DND-41 (cell line): ENCODE results near the gene DYNC1I1.

ENCODE experiments used
- ATAC-seq: fragments of 200-7000 bp; cut with Tn5 transposase; 3 replicates; pipeline ENCODE4 v1.9.1; 2021; ENCODE audit warnings: low read depth; ENCODE audit not compliant: insufficient read depth
- DNase-seq: peaks from one replicate; pipeline ENCODE4 v3.0.0-alpha.2; 2020
- H2AFZ ChIP-seq: 2 replicates; pipeline ENCODE4 v1.6.0; 2012; ENCODE audit warnings: low read depth, low read length
- H3K27ac ChIP-seq: 2 replicates; pipeline ENCODE4 v1.5.1; 2012; ENCODE audit warnings: low read length, inconsistent platforms
- H3K27me3 ChIP-seq: fragments of 200-600 bp; sonication (generic); 2 replicates; pipeline ENCODE4 v1.6.0; 2012; ENCODE audit warnings: low read length, mild to moderate bottlenecking, inconsistent platforms; ENCODE audit not compliant: insufficient read depth, poor library complexity
- H3K36me3 ChIP-seq: 2 replicates; pipeline ENCODE4 v1.5.1; 2012; ENCODE audit warnings: low read length, inconsistent platforms; ENCODE audit not compliant: insufficient read depth
- H3K4me1 ChIP-seq: 2 replicates; pipeline ENCODE4 v1.5.1; 2012; ENCODE audit warnings: mild to moderate bottlenecking, low read length; ENCODE audit not compliant: insufficient read depth
- H3K4me2 ChIP-seq: 2 replicates; pipeline ENCODE4 v1.6.0; 2012; ENCODE audit warnings: mild to moderate bottlenecking, moderate library complexity, low read length, inconsistent platforms; ENCODE audit not compliant: insufficient read depth
- H3K4me3 ChIP-seq, 2 experiments: fragments of 200-600 bp in 1 of 2; shearing (Covaris generic) in 1 of 2; 2 replicates each; pipeline ENCODE4 v1.5.1; 2012 to 2016; ENCODE audit warnings: inconsistent platforms in 2 of 2, low read length in 2 of 2, mild to moderate bottlenecking in 2 of 2, low read depth in 1 of 2, moderate library complexity in 1 of 2
- H3K79me2 ChIP-seq: 2 replicates; pipeline ENCODE4 v1.6.0; 2012; ENCODE audit warnings: low read length, inconsistent platforms; ENCODE audit not compliant: insufficient read depth
- H3K9ac ChIP-seq: 2 replicates; pipeline ENCODE4 v1.6.0; 2012; ENCODE audit warnings: low read depth, mild to moderate bottlenecking, inconsistent platforms, low read length, moderate library complexity
- H3K9me3 ChIP-seq: 2 replicates; pipeline ENCODE4 v1.5.1; 2012; ENCODE audit warnings: low read length, moderate library complexity, mild to moderate bottlenecking, inconsistent platforms; ENCODE audit not compliant: insufficient read depth, severe bottlenecking
- H4K20me1 ChIP-seq: 2 replicates; pipeline ENCODE4 v1.6.0; 2012; ENCODE audit warnings: low read length; ENCODE audit not compliant: insufficient read depth
- EZH2 ChIP-seq: IDR thresholded peaks from 3 replicates; pipeline ENCODE4 v1.6.1; 2012; ENCODE audit warnings: borderline replicate concordance, low read depth, mild to moderate bottlenecking, moderate library complexity, low read length, inconsistent platforms; ENCODE audit not compliant: severe bottlenecking
- TF ChIP-seq, protein P1 (sequence below): IDR thresholded peaks from 2 replicates; pipeline ENCODE4 v1.5.1; 2012; ENCODE audit warnings: borderline replicate concordance, low read length, moderate library complexity, mild to moderate bottlenecking; ENCODE audit not compliant: poor library complexity, severe bottlenecking; ENCODE audit errors: extremely low read depth

Gene DYNC1I1

DNA sequence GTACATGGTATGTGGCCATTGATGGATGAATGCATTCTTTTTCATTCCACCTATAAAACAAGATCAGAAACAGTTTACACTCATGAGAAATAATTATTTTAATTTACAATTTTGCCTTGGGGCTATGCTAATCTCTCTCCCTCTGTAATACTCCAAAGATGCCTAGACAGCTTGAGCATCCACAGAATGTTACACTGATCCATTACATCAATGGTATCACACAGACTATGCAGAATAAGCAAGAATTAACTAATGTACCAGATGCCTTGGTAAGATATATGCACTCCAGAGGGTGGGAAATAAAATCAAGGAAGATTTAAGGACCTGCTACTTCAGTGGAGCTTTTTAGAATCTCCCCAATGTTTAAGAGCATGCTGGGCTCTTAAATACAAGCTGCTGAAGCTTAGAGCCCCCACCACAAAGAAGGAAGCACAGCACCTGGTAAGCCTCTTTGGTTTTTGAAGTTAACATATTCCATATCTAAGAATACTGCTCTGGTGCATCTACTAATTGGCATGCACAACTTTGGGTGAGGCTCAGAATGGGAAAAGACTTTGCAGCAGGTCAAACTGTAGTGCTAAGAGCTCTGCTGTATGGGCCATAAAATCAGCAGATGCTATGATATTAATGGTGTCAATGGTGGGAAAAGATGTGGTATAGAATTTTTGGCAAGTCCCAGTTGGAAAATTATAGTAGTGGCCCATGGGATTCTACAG, 329.9 kb downstream of the DYNC1I1 start:
- no peaks in the 10 kb centered on the region for H3K36me3 ChIP-seq
- ATAC-seq: no peak

DNA sequence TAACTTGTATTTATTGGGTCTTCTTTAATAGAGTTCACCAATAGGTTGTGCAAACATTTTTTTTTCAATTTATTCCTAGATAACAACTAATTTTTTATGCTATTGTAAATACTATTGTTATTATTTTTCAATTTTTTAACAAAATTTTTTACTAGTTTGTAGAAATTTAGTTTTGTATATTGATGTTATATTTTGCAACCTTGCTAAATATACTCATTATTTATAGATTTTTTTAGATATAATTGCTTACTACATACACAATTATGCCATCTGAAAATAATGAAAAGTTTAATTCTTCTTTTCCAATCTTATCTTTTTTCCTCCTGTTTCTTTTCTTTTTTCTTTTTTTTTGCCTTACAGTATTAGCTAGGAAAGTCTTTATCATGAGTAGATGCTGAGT, 332.6 kb downstream of the DYNC1I1 start:
- H3K36me3 ChIP-seq: no peaks in the 10 kb centered on the region
- H3K9ac ChIP-seq: no peak overlapping the region
- H3K27ac ChIP-seq: no peak overlapping the region
- no peak overlapping the region for H3K4me2 ChIP-seq
- no peaks in the 10 kb centered on the region for H3K9me3 ChIP-seq
- H4K20me1 ChIP-seq: no peaks in the 10 kb centered on the region
- no peaks in the 10 kb centered on the region for H3K27me3 ChIP-seq
- DNase-seq (no peak), ATAC-seq (no peak)
- no peaks in the 10 kb centered on the region for H3K79me2 ChIP-seq
- no peaks in the 10 kb centered on the region for H3K4me1 ChIP-seq
- H3K4me3 ChIP-seq: no peak overlapping the region
- H2AFZ ChIP-seq: no peak overlapping the region
- no peak for TF ChIP-seq EZH2
- TF ChIP-seq, protein P1, sequence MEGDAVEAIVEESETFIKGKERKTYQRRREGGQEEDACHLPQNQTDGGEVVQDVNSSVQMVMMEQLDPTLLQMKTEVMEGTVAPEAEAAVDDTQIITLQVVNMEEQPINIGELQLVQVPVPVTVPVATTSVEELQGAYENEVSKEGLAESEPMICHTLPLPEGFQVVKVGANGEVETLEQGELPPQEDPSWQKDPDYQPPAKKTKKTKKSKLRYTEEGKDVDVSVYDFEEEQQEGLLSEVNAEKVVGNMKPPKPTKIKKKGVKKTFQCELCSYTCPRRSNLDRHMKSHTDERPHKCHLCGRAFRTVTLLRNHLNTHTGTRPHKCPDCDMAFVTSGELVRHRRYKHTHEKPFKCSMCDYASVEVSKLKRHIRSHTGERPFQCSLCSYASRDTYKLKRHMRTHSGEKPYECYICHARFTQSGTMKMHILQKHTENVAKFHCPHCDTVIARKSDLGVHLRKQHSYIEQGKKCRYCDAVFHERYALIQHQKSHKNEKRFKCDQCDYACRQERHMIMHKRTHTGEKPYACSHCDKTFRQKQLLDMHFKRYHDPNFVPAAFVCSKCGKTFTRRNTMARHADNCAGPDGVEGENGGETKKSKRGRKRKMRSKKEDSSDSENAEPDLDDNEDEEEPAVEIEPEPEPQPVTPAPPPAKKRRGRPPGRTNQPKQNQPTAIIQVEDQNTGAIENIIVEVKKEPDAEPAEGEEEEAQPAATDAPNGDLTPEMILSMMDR: no peak

More for the DNA sequence above, 329.9 kb downstream of the DYNC1I1 start:
- Histone ChIP-seq H4K20me1 (no peaks in the 10 kb centered on the region), H3K4me1 (no peaks in the 10 kb centered on the region), H3K4me3 (no peak overlapping the region), H3K9ac (no peak overlapping the region), H2AFZ (no peak overlapping the region), H3K79me2 (no peaks in the 10 kb centered on the region), H3K27ac (no peak overlapping the region), H3K27me3 (no peaks in the 10 kb centered on the region), H3K9me3 (no peaks in the 10 kb centered on the region), H3K4me2 (no peak overlapping the region)
- no peak for TF ChIP-seq EZH2
- TF ChIP-seq, protein P1: no peak
- no peak for DNase-seq

DNA sequence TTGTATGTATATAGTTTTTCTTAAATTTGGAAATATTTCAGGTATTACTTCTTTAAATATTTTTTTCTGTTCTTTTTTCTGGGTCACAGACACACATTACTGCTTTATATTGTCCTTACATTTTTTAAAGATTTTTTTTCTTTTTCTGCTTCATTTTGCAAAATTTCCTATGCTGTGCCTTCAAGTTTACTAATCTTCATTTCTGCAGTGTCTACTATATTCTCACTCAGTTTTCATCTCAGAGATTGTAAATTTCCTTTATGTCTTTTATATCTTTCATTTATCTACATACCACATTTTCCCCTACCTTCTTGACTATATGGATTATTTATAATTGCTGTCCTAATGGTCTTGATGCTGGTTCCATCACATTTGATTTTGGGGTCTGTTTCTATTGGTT, 339.1 kb downstream of the DYNC1I1 start:
- H3K9me3 ChIP-seq: no peaks in the 10 kb centered on the region
- TF ChIP-seq, protein P1: no peak
- TF ChIP-seq EZH2: no peak
- H3K27ac ChIP-seq: no peak overlapping the region
- no peak overlapping the region for H3K9ac ChIP-seq
- ATAC-seq (no peak), DNase-seq (no peak)
- no peak overlapping the region for H2AFZ ChIP-seq
- no peak overlapping the region for H3K4me2 ChIP-seq
- no peaks in the 10 kb centered on the region for H3K36me3 ChIP-seq
- no peaks in the 10 kb centered on the region for H3K4me1 ChIP-seq
- no peaks in the 10 kb centered on the region for H3K79me2 ChIP-seq
- no peaks in the 10 kb centered on the region for H4K20me1 ChIP-seq
- H3K27me3 ChIP-seq: no peaks in the 10 kb centered on the region
- no peak overlapping the region for H3K4me3 ChIP-seq
